ENCODE measurements around the gene CPHXL.

GRCh38 chr16:75697571-75697970, 28.7 kb downstream of the CPHXL start:
- TF ChIP-seq, protein P1, sequence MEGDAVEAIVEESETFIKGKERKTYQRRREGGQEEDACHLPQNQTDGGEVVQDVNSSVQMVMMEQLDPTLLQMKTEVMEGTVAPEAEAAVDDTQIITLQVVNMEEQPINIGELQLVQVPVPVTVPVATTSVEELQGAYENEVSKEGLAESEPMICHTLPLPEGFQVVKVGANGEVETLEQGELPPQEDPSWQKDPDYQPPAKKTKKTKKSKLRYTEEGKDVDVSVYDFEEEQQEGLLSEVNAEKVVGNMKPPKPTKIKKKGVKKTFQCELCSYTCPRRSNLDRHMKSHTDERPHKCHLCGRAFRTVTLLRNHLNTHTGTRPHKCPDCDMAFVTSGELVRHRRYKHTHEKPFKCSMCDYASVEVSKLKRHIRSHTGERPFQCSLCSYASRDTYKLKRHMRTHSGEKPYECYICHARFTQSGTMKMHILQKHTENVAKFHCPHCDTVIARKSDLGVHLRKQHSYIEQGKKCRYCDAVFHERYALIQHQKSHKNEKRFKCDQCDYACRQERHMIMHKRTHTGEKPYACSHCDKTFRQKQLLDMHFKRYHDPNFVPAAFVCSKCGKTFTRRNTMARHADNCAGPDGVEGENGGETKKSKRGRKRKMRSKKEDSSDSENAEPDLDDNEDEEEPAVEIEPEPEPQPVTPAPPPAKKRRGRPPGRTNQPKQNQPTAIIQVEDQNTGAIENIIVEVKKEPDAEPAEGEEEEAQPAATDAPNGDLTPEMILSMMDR (IDR thresholded peaks at IDR 0.05), result no peak
- TF ChIP-seq RCOR1 (IDR thresholded peaks at IDR 0.05; ENCODE audit: low read length), result no peak
- no peak for TF ChIP-seq RFX5 (IDR thresholded peaks at IDR 0.05; ENCODE audit: low read length)
- no peak for TF ChIP-seq YY1 (IDR thresholded peaks at IDR 0.05; ENCODE audit: low read depth)
- no peak for TF ChIP-seq EP300 (IDR thresholded peaks at IDR 0.05; ENCODE audit: borderline replicate concordance in 1 of 2, low read depth in 1 of 2, low read length in 1 of 2)
- TF ChIP-seq FOXJ3 (CRISPR knock-in tag; IDR thresholded peaks at IDR 0.05), result no peak
- no peak for TF ChIP-seq USF1 (IDR thresholded peaks at IDR 0.05; ENCODE audit: borderline replicate concordance, low read depth)
- TF ChIP-seq GABPA (IDR thresholded peaks at IDR 0.05; ENCODE audit: low read depth), result no peak
- no peak for TF ChIP-seq TEAD4 (IDR thresholded peaks at IDR 0.05; ENCODE audit: borderline replicate concordance, insufficient read depth)
- no peak for TF ChIP-seq REST (IDR thresholded peaks at IDR 0.05; ENCODE audit: low read depth, low read length)
- no peak for TF ChIP-seq TAF1 (IDR thresholded peaks at IDR 0.05; ENCODE audit: borderline replicate concordance, low read depth, low read length)
- no peak for TF ChIP-seq POLR2AphosphoS5 (IDR thresholded peaks at IDR 0.05; ENCODE audit: low read depth, low read length)
- no peak for TF ChIP-seq SIN3A (IDR thresholded peaks at IDR 0.05; ENCODE audit: borderline replicate concordance, low read depth, low read length)

Data from SK-N-SH (cell line).